ENCODE results near the gene BEST2. TPM values are rescaled to one million over a fixed set of nuclear protein-coding genes. Genes with fewer than 3 reads are reported as not detected.
A peak's percentile ranks its signal among the peaks of the same experiment; 100 is the strongest.

Gene BEST2
- total RNA-seq, 4 donors from 2014 or later, result 20.5 to 82.0 (median 40.6) TPM; not detected in 1

GRCh38 chr19:12786141-12786870 is 34.7 kb downstream of the BEST2 start:
- Histone ChIP-seq H3K4me3 (no peak overlapping the region), H3K27ac (peak overlapping the region; percentile 97 to 100 (median 100)), H3K27me3 (no peaks in the 10 kb centered on the region), H3K36me3 (no peaks in the 10 kb centered on the region), H3K4me1 (peaks cover 24 to 72% (median 48%) of the 10 kb centered on the region in 4 donors), H3K9me3 (no peaks in the 10 kb centered on the region)
- TF ChIP-seq, protein P1, sequence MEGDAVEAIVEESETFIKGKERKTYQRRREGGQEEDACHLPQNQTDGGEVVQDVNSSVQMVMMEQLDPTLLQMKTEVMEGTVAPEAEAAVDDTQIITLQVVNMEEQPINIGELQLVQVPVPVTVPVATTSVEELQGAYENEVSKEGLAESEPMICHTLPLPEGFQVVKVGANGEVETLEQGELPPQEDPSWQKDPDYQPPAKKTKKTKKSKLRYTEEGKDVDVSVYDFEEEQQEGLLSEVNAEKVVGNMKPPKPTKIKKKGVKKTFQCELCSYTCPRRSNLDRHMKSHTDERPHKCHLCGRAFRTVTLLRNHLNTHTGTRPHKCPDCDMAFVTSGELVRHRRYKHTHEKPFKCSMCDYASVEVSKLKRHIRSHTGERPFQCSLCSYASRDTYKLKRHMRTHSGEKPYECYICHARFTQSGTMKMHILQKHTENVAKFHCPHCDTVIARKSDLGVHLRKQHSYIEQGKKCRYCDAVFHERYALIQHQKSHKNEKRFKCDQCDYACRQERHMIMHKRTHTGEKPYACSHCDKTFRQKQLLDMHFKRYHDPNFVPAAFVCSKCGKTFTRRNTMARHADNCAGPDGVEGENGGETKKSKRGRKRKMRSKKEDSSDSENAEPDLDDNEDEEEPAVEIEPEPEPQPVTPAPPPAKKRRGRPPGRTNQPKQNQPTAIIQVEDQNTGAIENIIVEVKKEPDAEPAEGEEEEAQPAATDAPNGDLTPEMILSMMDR (IDR thresholded peaks at IDR 0.05), result no peak
- TF ChIP-seq POLR2A (IDR thresholded peaks at IDR 0.05), result peak in 1 of 2 donors; percentile 2
- DNase-seq, result peak; percentile 74 to 82 (median 81)

DNA sequence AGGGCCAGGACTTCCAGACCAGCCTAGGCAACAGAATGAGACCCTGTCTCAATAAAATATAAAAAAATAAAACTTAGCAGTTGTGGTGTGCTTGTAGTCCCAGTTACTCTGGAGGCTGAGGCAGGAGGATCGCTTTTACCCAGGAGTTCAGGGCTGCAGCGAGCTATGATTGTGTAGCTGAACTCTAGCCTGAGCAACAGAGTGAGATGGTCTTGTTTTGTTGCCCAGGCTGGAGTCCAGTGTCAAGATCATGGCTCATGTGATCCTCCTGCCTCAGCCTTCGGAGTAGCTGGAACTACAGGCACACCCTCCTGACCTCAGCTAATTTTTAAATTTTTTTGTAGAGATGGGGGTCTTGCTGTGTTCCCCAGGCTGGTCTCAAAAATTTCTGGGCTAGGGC is 35.4 kb downstream of the BEST2 start:
- Histone ChIP-seq H3K4me3 (no peak overlapping the region), H3K4me1 (peaks cover 24 to 66% (median 46%) of the 10 kb centered on the region in 4 donors), H3K27me3 (no peaks in the 10 kb centered on the region), H3K27ac (peak overlapping the region; percentile 97 to 100 (median 100)), H3K36me3 (no peaks in the 10 kb centered on the region), H3K9me3 (no peaks in the 10 kb centered on the region)
- no peak for DNase-seq
- no peak for TF ChIP-seq POLR2A (IDR thresholded peaks at IDR 0.05)
- TF ChIP-seq, protein P1 (IDR thresholded peaks at IDR 0.05), result no peak

DNA sequence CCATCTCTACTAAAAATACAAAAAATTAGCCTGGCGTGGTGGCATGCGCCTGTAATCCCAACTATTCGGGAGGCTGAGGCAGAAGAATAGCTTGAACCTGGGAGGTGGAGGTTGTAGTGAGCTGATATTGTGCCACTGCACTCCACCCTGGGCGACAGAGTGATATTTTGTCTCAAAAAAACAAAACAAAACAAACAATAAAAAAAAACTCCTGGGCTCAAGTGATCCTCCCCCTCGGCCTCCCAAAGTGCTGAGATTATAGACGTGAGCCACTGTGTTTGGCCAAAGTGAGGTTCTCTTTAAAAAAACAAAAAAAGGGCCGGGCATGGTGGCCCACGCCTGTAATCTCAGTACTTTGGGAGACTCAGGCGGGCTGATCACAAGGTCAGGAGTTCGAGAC is 35.9 kb downstream of the BEST2 start:
- TF ChIP-seq, protein P1 (IDR thresholded peaks at IDR 0.05), result no peak
- TF ChIP-seq POLR2A (IDR thresholded peaks at IDR 0.05), result no peak
- Histone ChIP-seq H3K27ac (peak overlapping the region; percentile 97 to 100 (median 100)), H3K4me3 (no peak overlapping the region), H3K4me1 (peaks cover 24 to 62% (median 45%) of the 10 kb centered on the region in 4 donors), H3K36me3 (no peaks in the 10 kb centered on the region), H3K27me3 (no peaks in the 10 kb centered on the region), H3K9me3 (no peaks in the 10 kb centered on the region)
- DNase-seq, result no peak

- H3K36me3 ChIP-seq, result no peaks in the 10 kb centered on the region
- no peaks in the 10 kb centered on the region for H3K27me3 ChIP-seq
- no peaks in the 10 kb centered on the region for H3K9me3 ChIP-seq
- H3K4me1 ChIP-seq, result peaks cover 21 to 56% (median 39%) of the 10 kb centered on the region in 4 donors
- H3K4me3 ChIP-seq, result peak overlapping the region in 3 of 4 donors; percentile 82 to 86 (median 83)
- DNase-seq, result no peak
- H3K27ac ChIP-seq, result peak overlapping the region; percentile 97 to 100 (median 100)
- TF ChIP-seq, protein P1 (IDR thresholded peaks at IDR 0.05), result peak in 1 of 6 experiments; percentile 7
- no peak for TF ChIP-seq POLR2A (IDR thresholded peaks at IDR 0.05)
Measured at GRCh38 chr19:12788042-12788681, 36.6 kb downstream of the BEST2 start.

GRCh38 chr19:12788682-12789097 is 37.1 kb downstream of the BEST2 start:
- Histone ChIP-seq H3K4me3 (peak overlapping the region; percentile 82 to 92 (median 84)), H3K4me1 (peaks cover 16 to 51% (median 34%) of the 10 kb centered on the region in 4 donors), H3K27ac (peak overlapping the region; percentile 97 to 100 (median 100)), H3K9me3 (no peaks in the 10 kb centered on the region), H3K36me3 (no peaks in the 10 kb centered on the region), H3K27me3 (no peaks in the 10 kb centered on the region)
- TF ChIP-seq, protein P1 (IDR thresholded peaks at IDR 0.05), result peak in 1 of 6 experiments; percentile 14
- peak; percentile 28 to 62 for TF ChIP-seq POLR2A (IDR thresholded peaks at IDR 0.05)
- DNase-seq, result peak; percentile 69 to 90 (median 90)
